ENCODE measurements around the gene GSK3A. TPM values are rescaled to one million over a fixed set of nuclear protein-coding genes. Genes with fewer than 3 reads are reported as not detected.
A peak's percentile ranks its signal among the peaks of the same experiment; 100 is the strongest.

GSK3A gene
- total and polyA plus RNA-seq, 7 donors, result 48.7 to 117 (median 64.8) TPM

- Histone ChIP-seq H3K4me1 (peaks cover 11% of the 10 kb centered on the region), H3K36me3 (ENCODE audit: insufficient read depth in 1 of 2, low read depth in 1 of 2) (peaks cover 6 to 70% of the 10 kb centered on the region in 2 donors), H3K27me3 (ENCODE audit: insufficient read depth in 3 of 3, low read length in 2 of 3) (no peaks in the 10 kb centered on the region), H3K4me3 (no peak overlapping the region), H3K9me3 (no peaks in the 10 kb centered on the region), H3K27ac (no peak overlapping the region)
- WGBS, 3 donors, result 94 to 95% (median 94%) methylated on average over 29 to 33 of the region's 33 CpGs
- ATAC-seq (no peak), DNase-seq (no peak)
- TF ChIP-seq, protein P1, sequence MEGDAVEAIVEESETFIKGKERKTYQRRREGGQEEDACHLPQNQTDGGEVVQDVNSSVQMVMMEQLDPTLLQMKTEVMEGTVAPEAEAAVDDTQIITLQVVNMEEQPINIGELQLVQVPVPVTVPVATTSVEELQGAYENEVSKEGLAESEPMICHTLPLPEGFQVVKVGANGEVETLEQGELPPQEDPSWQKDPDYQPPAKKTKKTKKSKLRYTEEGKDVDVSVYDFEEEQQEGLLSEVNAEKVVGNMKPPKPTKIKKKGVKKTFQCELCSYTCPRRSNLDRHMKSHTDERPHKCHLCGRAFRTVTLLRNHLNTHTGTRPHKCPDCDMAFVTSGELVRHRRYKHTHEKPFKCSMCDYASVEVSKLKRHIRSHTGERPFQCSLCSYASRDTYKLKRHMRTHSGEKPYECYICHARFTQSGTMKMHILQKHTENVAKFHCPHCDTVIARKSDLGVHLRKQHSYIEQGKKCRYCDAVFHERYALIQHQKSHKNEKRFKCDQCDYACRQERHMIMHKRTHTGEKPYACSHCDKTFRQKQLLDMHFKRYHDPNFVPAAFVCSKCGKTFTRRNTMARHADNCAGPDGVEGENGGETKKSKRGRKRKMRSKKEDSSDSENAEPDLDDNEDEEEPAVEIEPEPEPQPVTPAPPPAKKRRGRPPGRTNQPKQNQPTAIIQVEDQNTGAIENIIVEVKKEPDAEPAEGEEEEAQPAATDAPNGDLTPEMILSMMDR (IDR thresholded peaks at IDR 0.05), result no peak
- intact Hi-C loops (cut with DNase I), result no loop called here
Measured at GRCh38 chr19:42225718-42226292, 16.6 kb downstream of the GSK3A start.

GRCh38 chr19:42224940-42225717, 17.3 kb downstream of the GSK3A start:
- Histone ChIP-seq H3K27ac (no peak overlapping the region), H3K9me3 (no peaks in the 10 kb centered on the region), H3K4me1 (peaks cover 14% of the 10 kb centered on the region), H3K27me3 (ENCODE audit: insufficient read depth in 3 of 3, low read length in 2 of 3) (no peaks in the 10 kb centered on the region), H3K36me3 (ENCODE audit: insufficient read depth in 1 of 2, low read depth in 1 of 2) (peaks cover 6 to 63% of the 10 kb centered on the region in 2 donors), H3K4me3 (no peak overlapping the region)
- ATAC-seq, result no peak
- TF ChIP-seq, protein P1 (IDR thresholded peaks at IDR 0.05), result no peak
- WGBS, 3 donors, result 92 to 96% (median 94%) methylated on average over 34 to 37 of the region's 37 CpGs
- DNase-seq, result no peak
- intact Hi-C loops (cut with DNase I), result no loop called here

GRCh38 chr19:42220751-42221097, 21.7 kb downstream of the GSK3A start:
- WGBS, 3 donors, result 1 to 2% (median 1%) methylated on average over 6 of the region's 6 CpGs
- TF ChIP-seq, protein P1 (IDR thresholded peaks at IDR 0.05), result no peak
- Histone ChIP-seq H3K27ac (peak overlapping the region; percentile 77), H3K36me3 (ENCODE audit: insufficient read depth in 1 of 2, low read depth in 1 of 2) (peaks cover 0 to 21% of the 10 kb centered on the region in 2 donors), H3K9me3 (no peaks in the 10 kb centered on the region), H3K4me1 (peaks cover 37% of the 10 kb centered on the region), H3K27me3 (ENCODE audit: insufficient read depth in 3 of 3, low read length in 2 of 3) (no peaks in the 10 kb centered on the region), H3K4me3 (peak overlapping the region; percentile 88)
- ATAC-seq, result no peak
- DNase-seq, result no peak
- intact Hi-C loops (cut with DNase I), result no loop called here

DNA sequence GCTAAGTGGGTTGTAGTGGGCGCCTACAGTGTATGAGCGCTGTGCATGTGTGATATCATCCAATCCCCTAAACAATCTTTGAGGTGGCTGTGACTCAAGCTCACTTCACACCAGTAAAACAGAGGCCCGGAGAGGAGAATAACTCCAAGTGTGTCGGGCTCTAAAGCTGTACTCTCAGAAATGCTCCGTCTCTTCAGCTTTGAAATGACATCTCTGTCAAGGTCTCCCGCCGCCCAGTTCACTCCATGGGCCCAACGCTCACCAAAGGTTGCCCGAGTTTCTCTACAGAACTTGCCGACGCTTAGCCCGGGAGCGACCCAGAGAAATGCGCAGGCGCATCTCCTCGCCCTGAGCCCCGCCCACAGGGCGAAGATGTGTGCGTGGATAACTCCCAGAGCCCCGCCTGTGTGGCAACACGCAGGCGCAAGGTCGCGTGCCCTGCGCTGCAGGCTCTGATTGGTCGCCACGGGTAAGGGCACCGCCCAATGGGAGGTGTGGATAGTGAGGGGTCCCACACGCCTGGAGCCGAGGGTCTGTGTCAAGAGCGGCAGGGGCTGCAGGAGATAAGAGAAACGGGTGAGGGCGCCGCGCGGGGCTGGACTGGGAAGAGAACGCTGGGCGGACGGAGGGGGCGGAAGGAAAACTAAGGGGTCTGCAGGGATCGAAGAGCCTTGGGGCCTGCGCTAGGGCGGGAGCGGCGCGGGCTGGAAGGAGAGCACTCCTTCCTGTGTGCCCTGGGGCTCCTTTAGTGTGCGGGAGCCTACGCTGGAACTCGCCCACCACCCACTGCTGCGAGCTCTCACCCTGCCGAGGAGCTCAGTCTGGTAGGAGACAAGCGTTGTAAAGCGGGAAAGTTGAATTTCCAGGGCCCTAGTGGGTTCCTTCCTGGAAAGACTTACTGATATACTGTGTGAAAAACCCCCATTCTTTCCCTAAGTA, 22.3 kb downstream of the GSK3A start, which contains the start of gene ZNF526:
Gene ZNF526, plus strand, starts transcription at position 501 of the 939 bp plus-strand sequence. CDS start 4,092 bp downstream, outside the sequence.
- intact Hi-C loops (cut with DNase I), result no loop called here
- Histone ChIP-seq H3K9me3 (no peaks in the 10 kb centered on the region), H3K27me3 (ENCODE audit: insufficient read depth in 3 of 3, low read length in 2 of 3) (no peaks in the 10 kb centered on the region), H3K4me3 (peak within 1 kb of the TSS; percentile 88), H3K4me1 (peaks cover 43% of the 10 kb centered on the region), H3K36me3 (ENCODE audit: insufficient read depth in 1 of 2, low read depth in 1 of 2) (peaks cover 0 to 17% of the 10 kb centered on the region in 2 donors), H3K27ac (peak within 1 kb of the TSS; percentile 77)
- ATAC-seq (peak; percentile 90 to 92 (median 92)), DNase-seq (peak; percentile 97 to 99)
- TF ChIP-seq, protein P1 (IDR thresholded peaks at IDR 0.05), result no peak
- 0 to 1% (median 1%) methylated on average over 53 of the region's 53 CpGs for WGBS, 3 donors
